ENCODE results near the gene CACNA2D3.

- no peak for TF ChIP-seq POLR2A (IDR thresholded peaks at IDR 0.05)
- TF ChIP-seq, protein P1, sequence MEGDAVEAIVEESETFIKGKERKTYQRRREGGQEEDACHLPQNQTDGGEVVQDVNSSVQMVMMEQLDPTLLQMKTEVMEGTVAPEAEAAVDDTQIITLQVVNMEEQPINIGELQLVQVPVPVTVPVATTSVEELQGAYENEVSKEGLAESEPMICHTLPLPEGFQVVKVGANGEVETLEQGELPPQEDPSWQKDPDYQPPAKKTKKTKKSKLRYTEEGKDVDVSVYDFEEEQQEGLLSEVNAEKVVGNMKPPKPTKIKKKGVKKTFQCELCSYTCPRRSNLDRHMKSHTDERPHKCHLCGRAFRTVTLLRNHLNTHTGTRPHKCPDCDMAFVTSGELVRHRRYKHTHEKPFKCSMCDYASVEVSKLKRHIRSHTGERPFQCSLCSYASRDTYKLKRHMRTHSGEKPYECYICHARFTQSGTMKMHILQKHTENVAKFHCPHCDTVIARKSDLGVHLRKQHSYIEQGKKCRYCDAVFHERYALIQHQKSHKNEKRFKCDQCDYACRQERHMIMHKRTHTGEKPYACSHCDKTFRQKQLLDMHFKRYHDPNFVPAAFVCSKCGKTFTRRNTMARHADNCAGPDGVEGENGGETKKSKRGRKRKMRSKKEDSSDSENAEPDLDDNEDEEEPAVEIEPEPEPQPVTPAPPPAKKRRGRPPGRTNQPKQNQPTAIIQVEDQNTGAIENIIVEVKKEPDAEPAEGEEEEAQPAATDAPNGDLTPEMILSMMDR (IDR thresholded peaks at IDR 0.05): no peak
Measured at GRCh38 chr3:54619531-54619930, 497.2 kb downstream of the CACNA2D3 start.
